HL-60 (cell line): ENCODE results near the gene ATP8B4.

Experiments
- DNase-seq, 2 experiments: peaks; one replicate each; pipeline ENCODE4 v3.0.0-alpha.2; 2010 to 2020; ENCODE audit warnings: low read depth in 1 of 2, low spot score in 1 of 2
- H3K27ac ChIP-seq: fragments of 250-450 bp; sonication (Bioruptor Pico); replicated peaks from 2 replicates; pipeline ENCODE4 v1.5.1; 2020; ENCODE audit warnings: mild to moderate bottlenecking, moderate library complexity
- H3K27me3 ChIP-seq: fragments of 250-450 bp; sonication (Bioruptor Pico); 2 replicates; pipeline ENCODE4 v1.5.1; 2021; ENCODE audit warnings: mild to moderate bottlenecking, moderate library complexity; ENCODE audit not compliant: insufficient read depth, poor library complexity, severe bottlenecking
- H3K4me3 ChIP-seq: replicated peaks from 2 replicates; pipeline ENCODE4 v1.5.1; 2011; ENCODE audit warnings: mild to moderate bottlenecking, control low read depth, low read length; ENCODE audit not compliant: insufficient read depth
- CTCF ChIP-seq: IDR thresholded peaks from one replicate; pipeline ENCODE4 v1.5.1; 2011; ENCODE audit warnings: low read length, control low read depth, inconsistent platforms; ENCODE audit not compliant: insufficient read depth
- GABPA ChIP-seq: IDR thresholded peaks from 2 replicates; pipeline ENCODE4 v1.6.1; 2012; ENCODE audit warnings: low read depth
- POLR2AphosphoS5 ChIP-seq: IDR thresholded peaks from 2 replicates; pipeline ENCODE4 v1.6.1; 2012; ENCODE audit warnings: low read depth
- SPI1 ChIP-seq: IDR thresholded peaks from 2 replicates; pipeline ENCODE4 v1.6.1; 2012; ENCODE audit warnings: low read depth, mild to moderate bottlenecking, borderline replicate concordance
- TF ChIP-seq, protein P1 (sequence below): IDR thresholded peaks from 2 replicates; pipeline ENCODE4 v1.6.1; 2012; ENCODE audit warnings: low read depth; ENCODE audit not compliant: insufficient replicate concordance

ATP8B4 gene

DNA sequence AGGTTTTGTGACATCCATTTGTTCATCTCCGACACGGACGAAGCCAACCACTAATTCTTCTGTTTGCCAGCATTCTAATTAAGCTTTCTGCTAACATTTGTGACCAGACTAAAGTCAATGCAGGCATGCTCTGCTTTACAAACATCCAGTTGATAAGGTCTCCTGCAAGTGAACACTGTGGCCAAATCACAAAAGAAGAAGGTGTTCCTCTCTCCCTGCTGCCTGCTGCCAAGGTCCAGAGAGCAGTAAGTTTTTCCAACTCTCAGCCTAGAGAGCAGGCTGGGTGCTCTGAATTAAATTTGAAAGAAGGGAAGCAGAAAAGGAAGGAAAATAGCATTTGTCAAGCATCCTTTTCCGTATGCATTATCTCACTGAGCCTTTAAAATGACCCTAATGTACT is 133.6 kb downstream of the ATP8B4 start:
- TF ChIP-seq SPI1 (no peak), CTCF (no peak), POLR2AphosphoS5 (no peak)
- DNase-seq = no peak
- Histone ChIP-seq H3K4me3 (no peak overlapping the region), H3K27me3 (no peaks in the 10 kb centered on the region), H3K27ac (no peak overlapping the region)

DNA sequence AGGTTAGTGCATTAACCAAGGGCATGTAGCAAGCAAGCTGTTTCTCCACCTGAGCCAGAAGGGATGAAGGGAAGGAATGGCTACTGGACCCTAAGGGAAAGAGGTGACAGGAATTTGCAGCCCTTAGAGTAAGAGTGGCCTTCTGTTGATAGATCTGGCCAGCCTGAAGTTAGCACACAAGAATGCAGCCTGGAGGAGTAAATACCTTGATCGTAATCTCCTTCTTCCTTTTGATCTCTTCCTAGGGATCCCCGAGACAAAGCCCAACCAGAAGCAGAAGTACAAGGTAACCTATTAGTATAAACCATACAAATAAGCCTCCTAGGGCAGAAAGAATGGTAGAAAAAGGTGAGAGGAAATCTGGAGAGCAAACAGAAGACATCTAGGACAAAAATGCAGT is 134.6 kb downstream of the ATP8B4 start:
- Histone ChIP-seq H3K27ac (no peak overlapping the region), H3K4me3 (no peak overlapping the region), H3K27me3 (no peaks in the 10 kb centered on the region)
- DNase-seq = no peak
- TF ChIP-seq, protein P1, sequence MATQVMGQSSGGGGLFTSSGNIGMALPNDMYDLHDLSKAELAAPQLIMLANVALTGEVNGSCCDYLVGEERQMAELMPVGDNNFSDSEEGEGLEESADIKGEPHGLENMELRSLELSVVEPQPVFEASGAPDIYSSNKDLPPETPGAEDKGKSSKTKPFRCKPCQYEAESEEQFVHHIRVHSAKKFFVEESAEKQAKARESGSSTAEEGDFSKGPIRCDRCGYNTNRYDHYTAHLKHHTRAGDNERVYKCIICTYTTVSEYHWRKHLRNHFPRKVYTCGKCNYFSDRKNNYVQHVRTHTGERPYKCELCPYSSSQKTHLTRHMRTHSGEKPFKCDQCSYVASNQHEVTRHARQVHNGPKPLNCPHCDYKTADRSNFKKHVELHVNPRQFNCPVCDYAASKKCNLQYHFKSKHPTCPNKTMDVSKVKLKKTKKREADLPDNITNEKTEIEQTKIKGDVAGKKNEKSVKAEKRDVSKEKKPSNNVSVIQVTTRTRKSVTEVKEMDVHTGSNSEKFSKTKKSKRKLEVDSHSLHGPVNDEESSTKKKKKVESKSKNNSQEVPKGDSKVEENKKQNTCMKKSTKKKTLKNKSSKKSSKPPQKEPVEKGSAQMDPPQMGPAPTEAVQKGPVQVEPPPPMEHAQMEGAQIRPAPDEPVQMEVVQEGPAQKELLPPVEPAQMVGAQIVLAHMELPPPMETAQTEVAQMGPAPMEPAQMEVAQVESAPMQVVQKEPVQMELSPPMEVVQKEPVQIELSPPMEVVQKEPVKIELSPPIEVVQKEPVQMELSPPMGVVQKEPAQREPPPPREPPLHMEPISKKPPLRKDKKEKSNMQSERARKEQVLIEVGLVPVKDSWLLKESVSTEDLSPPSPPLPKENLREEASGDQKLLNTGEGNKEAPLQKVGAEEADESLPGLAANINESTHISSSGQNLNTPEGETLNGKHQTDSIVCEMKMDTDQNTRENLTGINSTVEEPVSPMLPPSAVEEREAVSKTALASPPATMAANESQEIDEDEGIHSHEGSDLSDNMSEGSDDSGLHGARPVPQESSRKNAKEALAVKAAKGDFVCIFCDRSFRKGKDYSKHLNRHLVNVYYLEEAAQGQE = no peak

DNA sequence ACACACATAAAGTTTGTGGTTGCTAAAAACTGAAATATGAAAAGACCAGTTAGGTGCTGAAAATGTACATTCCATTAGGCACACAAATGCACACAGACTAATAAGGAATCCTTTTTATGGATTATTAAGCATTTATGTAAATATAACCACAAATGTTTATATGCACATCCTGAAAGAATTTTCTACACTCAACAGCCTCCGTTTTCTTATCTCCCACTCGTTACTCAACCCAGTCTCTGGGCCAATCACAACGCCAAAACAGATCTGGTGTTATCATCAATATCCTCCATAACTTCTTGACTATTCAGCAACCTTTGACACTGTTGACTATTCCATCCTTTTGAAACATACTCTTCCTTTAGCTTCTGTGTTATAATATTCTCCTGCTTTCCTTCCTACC is 136.4 kb downstream of the ATP8B4 start:
- Histone ChIP-seq H3K27ac (no peak overlapping the region), H3K4me3 (no peak overlapping the region)
- DNase-seq = no peak

More for the DNA sequence above, 136.4 kb downstream of the ATP8B4 start:
- TF ChIP-seq CTCF (no peak), GABPA (no peak), POLR2AphosphoS5 (no peak), SPI1 (no peak)
- TF ChIP-seq, protein P1 = no peak
- H3K27me3 ChIP-seq = no peaks in the 10 kb centered on the region
